ENCODE results near the gene CCL5. TPM values are rescaled to one million over a fixed set of nuclear protein-coding genes. Genes with fewer than 3 reads are reported as not detected.

CCL5 gene
- total RNA-seq, 1 experiment from 2014 or later, result 0.34 TPM

GRCh38 chr17:35918665-35919064 is 38.5 kb upstream of the CCL5 start:
- CTCF ChIA-PET, result no interaction called here
- Histone ChIP-seq H3K9me3 (ENCODE audit: control insufficient read depth in 1 of 2, insufficient read depth in 1 of 2, low read depth in 1 of 2, low read length in 2 of 2) (no peaks in the 10 kb centered on the region), H3K36me3 (ENCODE audit: control insufficient read depth in 1 of 2, insufficient read depth in 2 of 2, low read length in 2 of 2) (no peaks in the 10 kb centered on the region; a peak in 1 of 4 replicates), H2AFZ (ENCODE audit: low read depth, low read length, poor library complexity, severe bottlenecking) (no peak overlapping the region), H3K27me3 (ENCODE audit: insufficient read depth, low read length) (no peaks in the 10 kb centered on the region), H3K27ac (ENCODE audit: low read depth, low read length) (no peak overlapping the region), H3K4me2 (ENCODE audit: low read length) (no peak overlapping the region), H3K9ac (ENCODE audit: low read length) (no peak overlapping the region), H3K79me2 (ENCODE audit: insufficient read depth, low read length) (no peaks in the 10 kb centered on the region), H4K20me1 (ENCODE audit: insufficient read depth) (no peaks in the 10 kb centered on the region), H3K9me2 (ENCODE audit: insufficient read depth) (no peaks in the 10 kb centered on the region), H3K4me1 (ENCODE audit: control insufficient read depth in 1 of 2, insufficient read depth in 2 of 2, low read length in 2 of 2) (no peaks in the 10 kb centered on the region), H3K4me3 (replicated peaks in 1 of 2; ENCODE audit: low read depth in 1 of 2, low read length in 2 of 2) (no peak overlapping the region)
- RAD21 ChIA-PET (ENCODE audit: low non-redundant PET in 1 of 2, low total read pairs in 2 of 2, uncharacterized antibody in 2 of 2, unreplicated experiment in 2 of 2), result no interaction called here
- no peak for DNase-seq (ENCODE audit: low read depth, low spot score)
- BruUV-seq (replicated peaks), result no TSS peak
- TF ChIP-seq REST (IDR thresholded peaks at IDR 0.05; ENCODE audit: low read depth) (no peak), SP1 (IDR thresholded peaks at IDR 0.05; ENCODE audit: low read depth) (no peak), EZH2phosphoT487 (IDR thresholded peaks at IDR 0.05; ENCODE audit: borderline replicate concordance) (no peak), EZH2 (IDR thresholded peaks at IDR 0.05) (no peak), CBX3 (IDR thresholded peaks at IDR 0.05; ENCODE audit: low read depth) (no peak), POLR2A (IDR thresholded peaks at IDR 0.05; ENCODE audit: borderline replicate concordance, extremely low read depth, insufficient read depth, insufficient read length) (no peak), ELF1 (IDR thresholded peaks at IDR 0.05; ENCODE audit: borderline replicate concordance, low read depth) (no peak)
- intact Hi-C loops (cut with micrococcal nuclease), result no loop called here
- no peak for ATAC-seq
- POLR2A ChIA-PET, result no interaction called here

Data from HCT116 (cell line).